Stimulated activated effector memory CD8-positive, alpha-beta T cell treated with anti-CD3 and anti-CD28 coated beads, Interleukin-12 subunit alpha, Interleukin-12 subunit beta, amount 100 ng/mL, for 72 hours (primary cell): ENCODE data around the gene TFDP2.

Source experiments
- ATAC-seq: fragments of 150-1000 bp; cut with Tn5 transposase; 2 replicates; pipeline ENCODE4 v1.10.0; 2021
- DNase-seq, 2 donors: peaks; one replicate each; pipeline ENCODE4 v3.0.0; 2021 to 2022; ENCODE audit warnings: low spot score in 2 of 2
- H3K27ac Mint-ChIP-seq: one replicate; pipeline ENCODE4 v1.8.0; 2022; ENCODE audit warnings: mild to moderate bottlenecking, mixed read lengths
- H3K36me3 Mint-ChIP-seq: one replicate; pipeline ENCODE4 v1.8.0; 2022; ENCODE audit warnings: mild to moderate bottlenecking, mixed read lengths
- H3K4me1 Mint-ChIP-seq: one replicate; pipeline ENCODE4 v1.8.0; 2022; ENCODE audit warnings: mixed read lengths
- H3K4me3 Mint-ChIP-seq: one replicate; pipeline ENCODE4 v1.8.0; 2022; ENCODE audit warnings: mild to moderate bottlenecking, mixed read lengths
- H3K9me3 Mint-ChIP-seq: one replicate; pipeline ENCODE4 v1.8.0; 2022; ENCODE audit warnings: mixed read lengths

The TFDP2 gene

GRCh38 chr3:141894524-141895176, 254.7 kb downstream of the TFDP2 start:
- Mint-ChIP-seq H3K4me1 (peaks cover 36% of the 10 kb centered on the region), H3K36me3 (peaks cover 77% of the 10 kb centered on the region), H3K27ac (no peak overlapping the region), H3K4me3 (no peak overlapping the region), H3K9me3 (no peaks in the 10 kb centered on the region)
- DNase-seq (no peak), ATAC-seq (no peak)
